Brain microvascular endothelial cell (primary cell): ENCODE data around the gene SPAG6.

ENCODE experiments used
- DNase-seq: peaks from one replicate; pipeline ENCODE4 v3.0.0-alpha.2; 2020
- H3K27ac ChIP-seq: fragments of 250-450 bp; sonication (Bioruptor Pico); 2 replicates; pipeline ENCODE4 v1.5.1; 2020; ENCODE audit warnings: mild to moderate bottlenecking, moderate library complexity
- H3K27me3 ChIP-seq: fragments of 250-450 bp; sonication (Bioruptor Pico); replicated peaks from 2 replicates; pipeline ENCODE4 v1.5.1; 2020; ENCODE audit warnings: mild to moderate bottlenecking
- H3K36me3 ChIP-seq: fragments of 250-450 bp; sonication (Bioruptor Pico); replicated peaks from 2 replicates; pipeline ENCODE4 v1.5.1; 2020; ENCODE audit warnings: mild to moderate bottlenecking
- H3K4me3 ChIP-seq: 2 replicates; pipeline ENCODE4 v1.5.1; 2011; ENCODE audit warnings: low read depth, mild to moderate bottlenecking, control low read depth, low read length, moderate library complexity
- CTCF ChIP-seq: IDR thresholded peaks from 2 replicates; pipeline ENCODE4 v1.5.1; 2011; ENCODE audit warnings: low read depth, mild to moderate bottlenecking, moderate library complexity, low read length, control low read depth, inconsistent platforms; ENCODE audit errors: missing control alignments
- in situ Hi-C: cut with HindIII; loops from 2 replicates; pipeline ENCODE4 v1.10.0; 2017; ENCODE audit warnings: low sequenced_read_pairs, low pct_ligation_motif_present

Gene SPAG6

GRCh38 chr10:22453948-22454591, 108.8 kb downstream of the SPAG6 start:
- no peak overlapping the region for H3K27ac ChIP-seq
- no peaks in the 10 kb centered on the region for H3K27me3 ChIP-seq
- no peak for DNase-seq
- H3K4me3 ChIP-seq, result no peak overlapping the region
- H3K36me3 ChIP-seq, result no peaks in the 10 kb centered on the region
- TF ChIP-seq CTCF, result no peak
- in situ Hi-C loops, result no loop called here

GRCh38 chr10:22454634-22455033, 109.3 kb downstream of the SPAG6 start:
- TF ChIP-seq CTCF, result no peak
- Histone ChIP-seq H3K4me3 (no peak overlapping the region), H3K27me3 (no peaks in the 10 kb centered on the region), H3K36me3 (no peaks in the 10 kb centered on the region), H3K27ac (no peak overlapping the region)
- in situ Hi-C loops, result no loop called here
- no peak for DNase-seq

GRCh38 chr10:22455068-22455857, 110.0 kb downstream of the SPAG6 start:
- in situ Hi-C loops, result no loop called here
- Histone ChIP-seq H3K27me3 (no peaks in the 10 kb centered on the region), H3K27ac (no peak overlapping the region), H3K4me3 (no peak overlapping the region), H3K36me3 (no peaks in the 10 kb centered on the region)
- TF ChIP-seq CTCF, result no peak
- no peak for DNase-seq

DNA sequence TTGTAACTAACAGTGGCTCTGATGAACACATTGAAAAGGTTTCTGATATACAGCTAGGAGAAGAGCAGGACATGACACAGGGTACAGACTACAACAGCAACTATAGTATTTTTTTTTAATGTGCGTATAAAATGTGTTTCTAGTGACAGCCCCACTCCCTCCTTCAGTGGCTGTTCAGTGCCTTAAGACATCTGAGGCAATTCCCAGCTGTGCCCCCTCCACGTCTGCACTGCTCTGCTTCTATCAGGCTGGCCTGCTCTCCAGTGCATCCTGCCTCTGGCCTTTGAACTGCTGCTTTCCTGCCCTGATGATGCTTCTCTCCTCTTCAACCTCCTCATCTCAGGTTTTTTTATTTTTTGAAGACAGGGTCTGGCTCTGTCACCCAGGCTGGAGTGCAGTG, 111.2 kb downstream of the SPAG6 start:
- in situ Hi-C loops, result no loop called here
- no peak for TF ChIP-seq CTCF
- no peak for DNase-seq
- Histone ChIP-seq H3K27me3 (no peaks in the 10 kb centered on the region), H3K27ac (no peak overlapping the region), H3K36me3 (no peaks in the 10 kb centered on the region), H3K4me3 (no peak overlapping the region)

DNA sequence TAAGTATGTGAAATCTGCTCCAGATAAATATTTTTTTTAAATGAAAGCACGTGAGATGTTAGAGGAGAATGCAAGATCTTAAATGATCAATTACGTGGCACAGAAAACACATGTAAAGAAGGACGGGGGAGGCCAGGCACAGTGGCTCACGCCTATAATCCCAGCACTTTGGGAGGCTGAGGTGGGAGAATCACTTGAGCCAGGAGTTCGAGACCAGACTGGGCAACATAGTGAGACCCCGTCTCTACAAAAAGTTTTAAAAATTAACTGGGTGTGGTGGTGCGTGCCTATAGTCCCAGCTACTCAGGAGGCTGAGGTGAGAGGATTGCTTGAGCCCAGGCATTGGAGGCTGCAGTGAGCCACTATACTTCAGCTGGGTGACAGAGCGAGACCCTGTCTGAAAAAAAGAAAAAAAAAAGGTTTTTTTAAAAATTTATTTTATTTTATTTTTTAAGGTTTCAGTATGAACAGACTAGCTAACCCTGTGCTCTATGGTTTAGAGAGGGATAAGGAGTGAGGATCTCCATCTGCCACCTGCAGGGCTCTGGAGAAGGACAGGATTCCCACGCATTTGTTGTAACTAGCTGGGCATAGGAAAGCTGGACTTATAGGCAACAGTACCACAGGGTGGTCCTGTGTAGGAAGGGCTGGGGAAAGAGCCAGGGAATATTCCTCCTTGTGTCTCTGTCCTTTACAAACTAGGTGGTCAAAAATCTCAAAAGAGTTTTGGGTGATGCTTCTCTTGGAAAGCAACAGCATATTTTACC, 113.2 kb downstream of the SPAG6 start:
- H3K27me3 ChIP-seq, result no peaks in the 10 kb centered on the region
- in situ Hi-C loops, result no loop called here
- no peak for TF ChIP-seq CTCF
- H3K4me3 ChIP-seq, result no peak overlapping the region
- no peak overlapping the region for H3K27ac ChIP-seq
- no peak for DNase-seq
- no peaks in the 10 kb centered on the region for H3K36me3 ChIP-seq
